Measurements from ENCODE around the gene TM4SF4.

Gene TM4SF4

GRCh38 chr3:149455366-149455765 lies 19.1 kb upstream of the TM4SF4 start:
- no peak for DNase-seq (ENCODE audit: low read depth)

DNA sequence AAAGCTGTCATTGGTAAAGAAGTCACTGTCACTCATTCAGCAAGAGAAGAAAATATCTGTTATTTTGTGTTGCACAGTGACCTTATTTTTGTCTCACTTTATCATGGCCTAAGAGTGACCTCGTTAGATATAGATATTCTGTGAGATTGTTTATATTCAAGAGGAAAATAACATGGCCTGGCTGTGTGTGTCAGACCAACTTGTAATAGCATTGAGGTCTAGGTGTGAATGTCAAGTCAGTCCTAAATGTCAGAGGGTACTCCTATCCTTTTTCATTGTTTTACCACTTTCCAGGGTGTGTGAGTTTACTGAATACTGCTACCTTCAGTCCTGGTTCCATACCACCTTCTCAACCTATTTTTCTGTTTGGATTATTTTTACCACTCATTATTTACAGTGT lies 18.5 kb upstream of the TM4SF4 start:
- no peak for DNase-seq (ENCODE audit: low read depth)

DNA sequence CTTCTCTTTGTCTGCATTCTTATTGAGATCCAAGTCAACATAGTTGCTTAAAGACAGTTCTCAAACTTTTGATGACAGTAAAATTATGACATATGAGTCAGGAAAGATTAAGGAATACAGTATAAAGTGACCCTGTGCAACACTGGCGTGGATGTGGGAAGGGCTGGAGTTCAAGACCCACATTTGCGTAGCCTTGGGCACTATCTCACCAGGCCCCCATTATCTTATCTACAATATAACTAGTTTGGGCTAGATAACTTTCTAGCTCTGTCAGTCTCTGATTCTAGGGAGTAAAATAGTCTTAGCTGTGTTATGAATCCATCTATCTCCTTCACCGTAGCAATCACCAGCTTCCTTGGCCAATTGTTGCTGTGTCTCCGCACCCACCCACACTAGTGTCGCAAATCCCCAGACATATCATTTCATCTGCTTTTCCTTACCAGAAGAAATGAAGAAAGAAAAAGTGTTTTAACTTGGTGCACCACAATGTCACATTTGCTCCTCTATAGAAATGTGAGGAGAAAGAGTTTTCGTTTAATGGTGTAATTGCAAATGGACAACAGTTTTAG lies 14.9 kb upstream of the TM4SF4 start:
- DNase-seq (ENCODE audit: low read depth) = no peak

DNA sequence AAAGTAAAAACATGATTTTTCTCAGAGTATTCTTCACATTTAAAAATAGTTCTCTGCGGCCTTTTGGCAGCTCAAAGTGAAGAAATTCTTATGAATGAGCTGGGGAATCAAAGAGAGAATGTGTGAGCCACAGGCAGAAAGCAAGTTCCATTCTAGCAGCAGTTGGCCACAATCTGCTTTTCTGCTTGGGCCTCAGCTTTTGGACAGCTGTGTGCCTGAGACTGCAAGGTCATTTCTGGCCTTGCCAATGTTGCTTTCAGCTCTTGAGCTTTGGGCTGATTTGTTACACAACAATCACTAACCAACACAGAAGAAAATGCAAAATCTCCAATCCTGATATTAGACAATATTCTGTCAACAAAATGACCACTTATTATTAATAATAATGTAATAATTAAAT lies 14.4 kb upstream of the TM4SF4 start:
- DNase-seq (ENCODE audit: low read depth) = no peak

GRCh38 chr3:149462051-149462450 lies 12.4 kb upstream of the TM4SF4 start:
- DNase-seq (ENCODE audit: low read depth) = no peak

DNA sequence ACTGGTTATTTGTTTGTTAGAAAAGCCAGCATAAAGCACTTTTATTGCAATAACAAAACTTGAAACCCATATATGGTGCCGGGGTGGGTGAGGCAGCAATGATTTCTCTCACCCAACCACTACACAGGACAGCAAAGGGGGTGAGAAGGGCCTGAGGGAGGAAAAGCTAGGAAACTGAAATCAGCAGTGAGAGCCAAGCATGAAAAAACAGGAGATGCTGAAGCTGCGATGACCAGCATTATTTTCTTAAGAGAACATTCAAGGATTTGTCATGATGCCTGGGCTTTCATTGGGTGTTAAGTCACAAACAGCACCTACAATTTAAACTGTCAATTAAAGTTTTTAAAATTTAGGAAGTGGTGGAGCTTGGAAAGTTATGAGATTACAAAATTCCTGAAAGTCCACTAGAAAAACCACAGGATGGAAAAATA lies 11.9 kb upstream of the TM4SF4 start:
- DNase-seq (ENCODE audit: low read depth) = no peak

DNA sequence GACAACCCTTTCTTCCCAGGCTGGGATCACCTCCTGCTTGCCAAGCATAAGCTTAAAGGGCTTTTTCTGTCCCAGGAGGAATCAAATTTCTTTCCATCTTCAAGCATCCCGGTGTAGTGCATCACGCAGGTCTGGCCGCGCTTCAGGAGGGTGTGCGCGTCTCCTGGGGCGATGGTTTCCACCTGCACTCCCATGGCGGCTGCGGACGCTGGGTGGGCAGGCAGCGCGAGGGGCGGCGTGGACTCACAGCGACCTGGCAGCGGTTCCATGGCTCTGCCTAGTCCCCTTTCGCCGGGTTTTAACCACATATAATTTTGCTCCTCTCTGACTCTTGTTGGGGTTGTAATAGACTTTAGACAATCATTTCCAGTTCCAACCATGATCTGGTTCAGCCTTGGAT lies 10.6 kb upstream of the TM4SF4 start:
- no peak for DNase-seq (ENCODE audit: low read depth)

DNA sequence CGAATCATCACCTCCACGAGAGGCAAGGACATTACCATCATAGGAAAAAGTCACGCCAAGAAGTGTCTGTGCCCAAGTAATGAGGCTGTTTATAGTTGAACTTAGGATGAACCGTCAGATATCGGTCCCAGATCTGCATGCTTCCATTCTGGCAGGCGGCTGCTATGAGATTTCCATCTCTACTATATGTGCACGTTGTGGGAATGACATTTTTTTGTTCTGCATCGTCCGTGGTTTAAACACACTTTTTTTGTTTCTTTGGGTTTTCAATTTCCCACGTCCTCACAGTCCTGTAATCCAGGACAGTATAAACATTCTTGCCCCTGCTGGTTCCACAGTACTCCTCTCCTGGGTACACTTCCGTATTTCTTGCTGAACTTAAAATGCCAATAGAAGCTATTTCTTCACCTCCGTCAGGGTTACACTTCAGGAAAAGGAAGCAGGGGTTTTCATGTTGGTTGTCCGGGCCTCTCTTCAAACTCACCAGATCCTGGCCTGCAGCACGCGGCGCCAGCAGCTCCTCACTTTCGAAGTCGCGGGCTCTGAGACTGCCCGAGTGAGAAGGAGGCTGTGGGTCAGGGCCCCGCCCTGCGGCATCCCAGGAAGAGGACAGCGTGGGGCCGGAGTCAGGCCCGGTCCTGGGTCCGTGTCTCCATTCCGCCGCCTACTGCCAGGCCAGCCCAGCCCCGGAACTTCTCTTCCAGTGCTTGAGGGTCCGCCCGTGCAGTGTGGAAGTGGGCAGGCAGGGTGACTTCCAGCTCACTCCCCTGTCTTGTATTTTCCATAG lies 9.8 kb upstream of the TM4SF4 start:
- DNase-seq (ENCODE audit: low read depth) = no peak

- DNase-seq (ENCODE audit: low read depth) = no peak
These were observed 9.1 kb upstream of the TM4SF4 start for GRCh38 chr3:149465351-149465883.

DNA sequence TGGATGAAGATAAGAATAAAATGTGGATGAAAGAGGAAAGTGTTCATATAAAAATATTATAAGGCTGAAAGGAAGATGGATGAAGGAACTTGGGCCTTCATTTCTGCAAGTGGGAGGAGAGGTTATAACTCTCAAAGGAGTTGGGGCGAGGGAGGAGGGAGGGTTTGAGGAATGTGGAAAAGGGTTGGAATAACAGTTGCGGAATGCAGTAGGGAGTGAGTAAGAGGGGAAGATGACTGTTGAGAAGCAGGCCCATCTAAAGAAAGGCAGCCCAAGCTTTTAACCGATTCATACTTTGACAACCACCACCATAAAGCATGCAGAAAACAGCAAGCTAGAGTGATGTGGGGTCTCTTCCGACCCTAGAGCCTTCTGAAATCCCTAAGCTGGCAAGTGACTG lies 8.3 kb upstream of the TM4SF4 start:
- DNase-seq (ENCODE audit: low read depth) = no peak

GRCh38 chr3:149468504-149469212 lies 5.8 kb upstream of the TM4SF4 start:
- no peak for DNase-seq (ENCODE audit: low read depth)

DNA sequence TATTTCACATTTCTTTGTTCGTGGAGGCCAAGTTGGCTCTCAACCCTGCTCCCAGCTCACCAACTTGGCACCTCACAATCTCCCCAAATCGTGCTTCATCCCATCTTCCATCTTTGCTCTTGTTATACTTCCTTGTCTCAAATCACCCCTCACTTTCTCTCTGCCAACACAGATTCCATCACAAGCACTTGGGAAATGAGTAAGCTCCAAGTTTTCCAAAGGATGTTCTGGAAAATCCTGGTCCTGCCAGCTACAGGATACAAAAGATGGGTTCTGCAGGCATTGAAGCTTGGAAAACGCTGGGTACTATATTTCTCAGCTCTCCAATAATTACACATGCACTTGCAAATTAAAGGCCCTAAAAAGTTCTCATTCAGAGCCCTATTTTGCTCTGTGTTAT lies 4.1 kb upstream of the TM4SF4 start:
- no peak for DNase-seq (ENCODE audit: low read depth)

DNA sequence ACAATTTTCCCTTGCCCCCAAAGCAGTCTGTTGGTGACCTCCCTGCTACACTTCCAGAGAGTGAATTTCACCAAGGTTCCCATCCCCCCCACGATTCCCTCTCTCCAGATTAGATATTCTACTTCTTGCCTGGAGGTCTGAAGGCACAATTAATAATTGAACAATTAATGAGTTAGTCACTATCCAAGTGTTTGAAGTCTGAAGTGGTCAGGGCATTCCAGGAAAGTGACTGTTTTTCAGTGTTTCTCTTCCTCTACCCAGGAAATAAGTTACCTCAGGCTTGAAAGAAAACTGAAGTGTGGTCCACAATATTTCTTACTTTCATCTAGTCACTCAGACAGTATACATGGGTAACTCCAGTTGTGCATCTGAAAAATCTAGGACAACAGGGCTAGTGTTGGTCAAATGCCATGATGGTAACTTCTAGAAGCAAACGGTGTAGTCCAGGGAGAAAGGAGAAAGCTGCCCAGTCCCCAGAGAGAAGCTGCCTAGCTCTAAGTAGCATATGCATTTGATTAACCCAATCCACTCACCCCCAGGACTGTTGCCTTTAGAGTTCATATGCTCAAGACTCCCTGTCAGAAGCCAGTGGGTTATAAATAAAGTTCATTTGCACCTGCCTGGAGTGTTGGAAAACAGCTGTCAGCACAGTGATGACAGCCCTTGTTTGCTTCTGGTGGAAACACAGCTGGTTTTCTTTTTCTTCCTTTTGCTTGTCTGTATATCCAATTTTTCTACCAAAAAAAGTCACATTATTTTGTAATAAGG lies 2.3 kb upstream of the TM4SF4 start:
- DNase-seq (ENCODE audit: low read depth) = no peak

- DNase-seq (ENCODE audit: low read depth) = no peak
These were observed 894 bp upstream of the TM4SF4 start for GRCh38 chr3:149473357-149474249.

DNA sequence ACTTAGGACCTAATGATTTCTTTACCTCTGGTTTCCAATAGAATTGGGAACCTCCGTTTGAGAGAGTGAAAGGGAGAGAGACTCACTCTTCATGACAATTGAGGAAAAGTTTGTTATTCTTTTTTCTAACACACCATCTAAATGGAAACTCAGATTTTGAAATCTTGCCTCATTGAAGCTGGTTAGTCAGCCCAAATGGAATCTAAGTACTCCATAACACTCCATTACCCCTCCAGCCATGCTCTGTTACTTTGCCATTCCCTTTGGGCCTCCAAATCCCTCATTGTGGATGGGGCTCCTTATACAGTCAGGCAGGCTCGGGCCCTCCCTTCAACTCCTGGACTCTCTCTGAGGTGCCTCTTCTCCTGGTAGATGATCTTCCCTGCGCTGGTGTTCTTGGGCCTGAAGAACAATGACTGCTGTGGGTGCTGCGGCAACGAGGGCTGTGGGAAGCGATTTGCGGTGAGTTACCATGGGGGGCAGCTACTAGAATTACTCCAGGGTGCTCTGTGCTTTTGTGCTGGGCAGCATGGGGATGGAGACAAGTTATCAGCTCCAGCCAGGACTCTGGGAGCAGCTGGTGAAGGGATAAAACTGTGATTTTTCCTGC lies 1.1 kb downstream of the TM4SF4 start:
- DNase-seq (ENCODE audit: low read depth) = no peak

- no peak for DNase-seq (ENCODE audit: low read depth)
These were observed 1.7 kb downstream of the TM4SF4 start for GRCh38 chr3:149476225-149476624.

GRCh38 chr3:149479621-149480325 lies 5.3 kb downstream of the TM4SF4 start:
- DNase-seq (ENCODE audit: low read depth) = no peak

DNA sequence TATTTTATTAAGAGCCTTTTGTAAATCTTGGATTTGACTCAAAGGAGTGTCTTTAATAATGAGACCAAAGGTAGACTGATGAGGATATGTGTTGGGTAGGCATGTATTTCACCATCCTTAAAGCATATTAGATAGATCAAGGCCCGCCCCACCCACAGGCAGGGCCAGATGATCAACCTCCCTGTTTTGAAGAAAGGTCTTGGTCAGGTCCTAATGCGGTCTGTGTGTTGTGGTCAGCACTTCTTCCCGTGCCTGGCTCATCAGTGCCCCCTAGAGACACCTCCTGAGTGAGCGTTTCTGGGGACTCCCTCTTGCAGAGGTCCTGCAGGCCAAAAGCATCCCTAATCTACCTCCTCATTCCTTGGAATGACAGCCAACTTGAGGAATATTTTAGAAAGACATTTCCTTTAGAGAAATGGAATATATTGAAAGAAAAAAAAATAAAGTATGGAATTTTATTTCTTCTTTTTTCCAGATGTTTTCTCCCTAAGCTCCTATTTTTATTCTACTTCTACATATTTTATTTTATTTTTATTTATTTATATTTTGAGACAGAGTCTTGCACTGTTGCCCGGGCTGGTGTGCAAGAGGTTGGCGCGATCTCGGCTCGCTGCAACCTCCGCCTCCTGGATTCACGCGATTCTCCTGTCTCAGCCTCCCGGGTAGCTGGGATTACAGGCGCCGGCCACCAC lies 6.0 kb downstream of the TM4SF4 start:
- DNase-seq (ENCODE audit: low read depth) = no peak

DNA sequence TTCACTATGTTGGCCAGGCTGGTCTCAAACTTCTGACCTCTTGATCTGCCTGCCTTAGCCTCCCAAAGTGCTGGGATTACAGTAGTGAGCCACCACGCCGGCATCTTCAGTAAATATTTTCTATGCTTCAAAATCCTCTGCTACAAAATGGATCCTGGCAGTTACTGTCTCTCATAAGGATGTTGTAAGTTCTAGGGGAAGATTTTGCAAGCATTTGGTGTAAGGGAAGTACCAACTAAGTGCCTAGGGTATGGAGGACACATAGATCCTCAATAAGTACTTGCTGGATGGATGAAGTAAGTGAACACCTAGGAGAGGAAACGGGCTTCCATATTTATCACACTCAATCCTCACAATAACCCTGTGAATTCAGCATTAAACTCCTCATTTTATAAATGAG lies 6.6 kb downstream of the TM4SF4 start:
- no peak for DNase-seq (ENCODE audit: low read depth)

- no peak for DNase-seq (ENCODE audit: low read depth)
These were observed 7.0 kb downstream of the TM4SF4 start for GRCh38 chr3:149481491-149481890.
